Peyer's patch (tissue), 4 donors: ENCODE data around the gene PCDHGC4. TPM values are rescaled to one million over a fixed set of nuclear protein-coding genes. Genes with fewer than 3 reads are reported as not detected.

Source experiments
- DNase-seq, 3 donors: peaks; one replicate each; pipeline ENCODE4 v3.0.0-alpha.2; 2017 to 2019
- H3K27ac ChIP-seq, 4 donors: fragments of 200-600 bp; sonication (generic); one replicate each; pipeline ENCODE4 v1.5.1; 2016 to 2019
- H3K27me3 ChIP-seq, 2 donors: fragments of 200-600 bp; sonication (generic); one replicate each; pipeline ENCODE4 v1.5.1; 2019
- H3K36me3 ChIP-seq, 3 donors: fragments of 200-600 bp; sonication (generic); one replicate each; pipeline ENCODE4 v1.5.1; 2016 to 2019
- H3K4me1 ChIP-seq, 4 donors: fragments of 200-600 bp; sonication (generic); one replicate each; pipeline ENCODE4 v1.5.1; 2016 to 2019
- H3K4me3 ChIP-seq, 4 donors: fragments of 200-600 bp; sonication (generic); 1 replicate in 3 of 4; 2 replicates in 1 of 4; pipeline ENCODE4 v1.5.1; 2016 to 2019; ENCODE audit warnings: mild to moderate bottlenecking in 1 of 4
- H3K9me3 ChIP-seq, 4 donors: fragments of 200-600 bp; sonication (generic); one replicate each; pipeline ENCODE4 v1.5.1; 2016 to 2019; ENCODE audit warnings: mild to moderate bottlenecking in 1 of 4
- CTCF ChIP-seq, 6 experiments: fragments of 450-650 bp in 4 of 6; fragments of 200-600 bp in 2 of 6; sonication (generic) in 1 of 6; IDR thresholded peaks; one replicate each; pipeline ENCODE4 v1.5.1; 2017 to 2019; ENCODE audit warnings: antibody characterized with exemption in 6 of 6, mild to moderate bottlenecking in 3 of 6, moderate library complexity in 1 of 6
- POLR2A ChIP-seq, 2 donors: fragments of 450-650 bp; IDR thresholded peaks; one replicate each; pipeline ENCODE4 v1.5.1; 2017; ENCODE audit warnings: antibody characterized with exemption in 2 of 2, mild to moderate bottlenecking in 2 of 2, moderate library complexity in 2 of 2
- total RNA-seq, 4 donors: library from RNA; depleted of rRNA; stranded (reverse); fragments of >200 nt; gene quantifications; one replicate each; pipeline ENCODE4 v1.1.0, GENCODE V29; 2016

PCDHGC4 gene
- total RNA-seq, 4 donors from 2014 or later, result 1.7 to 11.3 (median 5.3) TPM

DNA sequence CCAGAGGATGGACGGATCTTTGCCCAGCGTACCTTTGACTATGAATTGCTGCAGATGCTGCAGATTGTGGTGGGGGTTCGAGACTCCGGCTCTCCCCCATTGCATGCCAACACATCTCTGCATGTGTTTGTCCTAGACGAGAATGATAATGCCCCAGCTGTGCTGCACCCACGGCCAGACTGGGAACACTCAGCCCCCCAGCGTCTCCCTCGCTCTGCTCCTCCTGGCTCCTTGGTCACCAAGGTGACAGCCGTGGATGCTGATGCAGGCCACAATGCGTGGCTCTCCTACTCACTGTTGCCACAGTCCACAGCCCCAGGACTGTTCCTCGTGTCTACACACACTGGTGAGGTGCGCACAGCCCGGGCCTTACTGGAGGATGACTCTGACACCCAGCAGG, 5.9 kb downstream of the PCDHGC4 start:
- H3K4me3 ChIP-seq, result no peak overlapping the region
- TF ChIP-seq POLR2A (IDR thresholded peaks at IDR 0.05) (no peak), CTCF (IDR thresholded peaks at IDR 0.05) (no peak)
- no peaks in the 10 kb centered on the region for H3K9me3 ChIP-seq
- H3K36me3 ChIP-seq, result no peaks in the 10 kb centered on the region
- peaks cover 0 to 5% of the 10 kb centered on the region in 2 donors for H3K27me3 ChIP-seq
- H3K27ac ChIP-seq, result no peak overlapping the region
- no peak for DNase-seq
- peaks cover 0 to 9% (median 4%) of the 10 kb centered on the region in 4 donors for H3K4me1 ChIP-seq

GRCh38 chr5:141491323-141492167, 6.7 kb downstream of the PCDHGC4 start:
- no peak for TF ChIP-seq CTCF (IDR thresholded peaks at IDR 0.05)
- TF ChIP-seq POLR2A (IDR thresholded peaks at IDR 0.05), result no peak
- Histone ChIP-seq H3K27me3 (peaks cover 0 to 5% of the 10 kb centered on the region in 2 donors), H3K4me3 (peak overlapping the region in 3 of 4 donors; percentile 1 to 43 (median 18)), H3K36me3 (no peaks in the 10 kb centered on the region), H3K27ac (no peak overlapping the region), H3K4me1 (peaks cover 0 to 9% (median 4%) of the 10 kb centered on the region in 4 donors), H3K9me3 (no peaks in the 10 kb centered on the region)
- no peak for DNase-seq

GRCh38 chr5:141492168-141492885, 7.5 kb downstream of the PCDHGC4 start:
- peak overlapping the region in 3 of 4 donors; percentile 1 to 43 (median 18) for H3K4me3 ChIP-seq
- H3K9me3 ChIP-seq, result no peaks in the 10 kb centered on the region
- H3K4me1 ChIP-seq, result peaks cover 0 to 9% (median 4%) of the 10 kb centered on the region in 4 donors
- no peak overlapping the region for H3K27ac ChIP-seq
- no peak for DNase-seq
- H3K27me3 ChIP-seq, result peaks cover 0 to 5% of the 10 kb centered on the region in 2 donors
- H3K36me3 ChIP-seq, result no peaks in the 10 kb centered on the region
- TF ChIP-seq POLR2A (IDR thresholded peaks at IDR 0.05), result no peak
- no peak for TF ChIP-seq CTCF (IDR thresholded peaks at IDR 0.05)

- TF ChIP-seq POLR2A (IDR thresholded peaks at IDR 0.05) (no peak), CTCF (IDR thresholded peaks at IDR 0.05) (no peak)
- Histone ChIP-seq H3K36me3 (no peaks in the 10 kb centered on the region), H3K27me3 (peaks cover 0 to 5% of the 10 kb centered on the region in 2 donors), H3K9me3 (no peaks in the 10 kb centered on the region), H3K27ac (no peak overlapping the region), H3K4me1 (peaks cover 0 to 9% (median 4%) of the 10 kb centered on the region in 4 donors), H3K4me3 (no peak overlapping the region)
- no peak for DNase-seq
Observed at GRCh38 chr5:141493500-141494422, 8.9 kb downstream of the PCDHGC4 start.
